RPMI8226 (cell line): ENCODE results near the gene MAEL.

Experiments used
- DNase-seq: peaks from one replicate; pipeline ENCODE4 v3.0.0-alpha.2; 2015

The MAEL gene

GRCh38 chr1:166988974-166989515 lies at the start of gene MAEL:
Gene MAEL, plus strand, starts transcription at chr1:166989280. Its CDS starts 73 bp downstream, at chr1:166989353.
- no peak for DNase-seq

- no peak for DNase-seq
Observed at GRCh38 chr1:166939741-166940375, 49.2 kb upstream of the MAEL start.

- no peak for DNase-seq
Observed at GRCh38 chr1:166944186-166944967, 44.7 kb upstream of the MAEL start.

- no peak for DNase-seq
Observed at GRCh38 chr1:166947398-166948043, 41.6 kb upstream of the MAEL start.

GRCh38 chr1:166948856-166949350 lies 40.2 kb upstream of the MAEL start:
- DNase-seq, result no peak

GRCh38 chr1:166950156-166950555 lies 38.9 kb upstream of the MAEL start:
- DNase-seq, result no peak

GRCh38 chr1:166951050-166951449 lies 38.0 kb upstream of the MAEL start:
- no peak for DNase-seq

GRCh38 chr1:166952002-166952746 lies 36.9 kb upstream of the MAEL start:
- no peak for DNase-seq

- no peak for DNase-seq
Observed at GRCh38 chr1:166953491-166953890, 35.6 kb upstream of the MAEL start.

GRCh38 chr1:166956057-166956850 lies 32.8 kb upstream of the MAEL start:
- DNase-seq, result no peak

GRCh38 chr1:166956872-166957271 lies 32.2 kb upstream of the MAEL start:
- no peak for DNase-seq

- no peak for DNase-seq
Observed at GRCh38 chr1:166960858-166961474, 28.1 kb upstream of the MAEL start.

GRCh38 chr1:166969074-166969677 lies 19.9 kb upstream of the MAEL start:
- no peak for DNase-seq

GRCh38 chr1:166971252-166971651 lies 17.8 kb upstream of the MAEL start:
- DNase-seq, result no peak

GRCh38 chr1:166972193-166972592 lies 16.9 kb upstream of the MAEL start:
- DNase-seq, result no peak

GRCh38 chr1:166972826-166973225 lies 16.3 kb upstream of the MAEL start:
- DNase-seq, result no peak

- peak; percentile 23 for DNase-seq
Observed at GRCh38 chr1:166974647-166975345, 14.3 kb upstream of the MAEL start.

- DNase-seq, result peak; percentile 68
Observed at GRCh38 chr1:166975361-166976129, 13.5 kb upstream of the MAEL start, which contains the start of gene ILDR2. Gene ILDR2, minus strand, starts transcription at chr1:166975540. Its CDS starts 272 bp downstream, at chr1:166975268.

GRCh38 chr1:166977951-166978350 lies 11.1 kb upstream of the MAEL start:
- DNase-seq, result no peak
